Measurements from ENCODE around the gene TOGARAM1. TPM values are rescaled to one million over a fixed set of nuclear protein-coding genes. Genes with fewer than 3 reads are reported as not detected.

The TOGARAM1 gene
- total RNA-seq, 2 experiments from 2014 or later: 5.5 to 7.9 TPM

DNA sequence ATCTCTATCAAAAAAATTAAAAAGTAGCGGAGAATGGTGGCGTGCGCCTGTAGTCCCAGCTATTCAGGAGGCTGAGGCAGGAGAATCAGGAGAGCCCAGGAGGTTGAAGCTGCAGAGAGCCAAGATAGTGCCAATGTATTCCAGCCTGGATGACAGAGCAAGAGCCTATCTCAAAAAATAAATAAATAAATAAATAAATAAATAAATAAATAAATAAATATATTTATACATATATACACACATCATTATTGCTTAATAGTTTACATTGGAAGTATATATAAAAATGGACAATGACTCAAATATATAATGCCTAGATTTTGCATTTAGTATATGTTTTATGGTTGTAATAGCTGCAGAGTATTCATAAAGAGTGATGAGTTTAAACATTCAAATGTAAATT lies 53.1 kb downstream of the TOGARAM1 start:
- H3K36me3 Mint-ChIP-seq (ENCODE audit: low read depth): peaks cover 14% of the 10 kb centered on the region
- no peaks in the 10 kb centered on the region for H3K27me3 Mint-ChIP-seq
- DNase-seq (no peak), ATAC-seq (no peak)
- no peaks in the 10 kb centered on the region for H3K9me3 Mint-ChIP-seq
- TF ChIP-seq, protein P1, sequence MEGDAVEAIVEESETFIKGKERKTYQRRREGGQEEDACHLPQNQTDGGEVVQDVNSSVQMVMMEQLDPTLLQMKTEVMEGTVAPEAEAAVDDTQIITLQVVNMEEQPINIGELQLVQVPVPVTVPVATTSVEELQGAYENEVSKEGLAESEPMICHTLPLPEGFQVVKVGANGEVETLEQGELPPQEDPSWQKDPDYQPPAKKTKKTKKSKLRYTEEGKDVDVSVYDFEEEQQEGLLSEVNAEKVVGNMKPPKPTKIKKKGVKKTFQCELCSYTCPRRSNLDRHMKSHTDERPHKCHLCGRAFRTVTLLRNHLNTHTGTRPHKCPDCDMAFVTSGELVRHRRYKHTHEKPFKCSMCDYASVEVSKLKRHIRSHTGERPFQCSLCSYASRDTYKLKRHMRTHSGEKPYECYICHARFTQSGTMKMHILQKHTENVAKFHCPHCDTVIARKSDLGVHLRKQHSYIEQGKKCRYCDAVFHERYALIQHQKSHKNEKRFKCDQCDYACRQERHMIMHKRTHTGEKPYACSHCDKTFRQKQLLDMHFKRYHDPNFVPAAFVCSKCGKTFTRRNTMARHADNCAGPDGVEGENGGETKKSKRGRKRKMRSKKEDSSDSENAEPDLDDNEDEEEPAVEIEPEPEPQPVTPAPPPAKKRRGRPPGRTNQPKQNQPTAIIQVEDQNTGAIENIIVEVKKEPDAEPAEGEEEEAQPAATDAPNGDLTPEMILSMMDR (IDR thresholded peaks at IDR 0.05): no peak
- POLR2A ChIA-PET: no interaction called here
- CTCF ChIA-PET: no interaction called here
- intact Hi-C loops (cut with micrococcal nuclease): no loop called here
- H3K27ac Mint-ChIP-seq: no peak overlapping the region
- no peak overlapping the region for H3K4me3 Mint-ChIP-seq
- H3K4me1 Mint-ChIP-seq (ENCODE audit: low read depth): no peaks in the 10 kb centered on the region

DNA sequence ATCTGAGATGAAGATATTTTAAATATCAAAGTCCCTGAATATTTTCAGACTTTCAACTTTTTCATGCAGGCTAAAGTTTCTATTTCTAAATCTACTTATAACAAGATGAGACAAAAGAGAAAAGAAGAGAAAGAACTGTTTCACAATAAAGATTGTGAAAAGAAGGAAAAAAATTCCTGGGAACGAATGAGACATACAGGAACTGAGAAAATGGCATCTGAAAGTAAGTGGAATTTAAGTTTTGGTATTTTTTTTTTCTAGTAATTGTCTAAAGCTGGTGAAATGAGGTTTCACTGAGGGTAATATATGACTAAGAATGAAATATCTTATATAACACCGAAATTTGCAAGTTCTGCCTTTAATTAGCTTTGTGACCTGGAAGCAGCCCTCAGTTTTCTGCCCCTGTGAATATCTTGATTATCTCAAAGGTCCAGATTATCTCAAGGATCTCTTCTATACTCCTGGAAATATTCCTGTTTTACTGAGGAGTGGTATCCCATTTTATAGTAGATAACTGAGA lies 66.2 kb downstream of the TOGARAM1 start:
- CTCF ChIA-PET: no interaction called here
- ATAC-seq (no peak), DNase-seq (no peak)
- no peaks in the 10 kb centered on the region for H3K27me3 Mint-ChIP-seq
- no peaks in the 10 kb centered on the region for H3K9me3 Mint-ChIP-seq
- POLR2A ChIA-PET: no interaction called here
- TF ChIP-seq, protein P1 (IDR thresholded peaks at IDR 0.05): no peak
- no peaks in the 10 kb centered on the region for H3K4me1 Mint-ChIP-seq (ENCODE audit: low read depth)
- H3K36me3 Mint-ChIP-seq (ENCODE audit: low read depth): peaks cover 2% of the 10 kb centered on the region
- no peak overlapping the region for H3K4me3 Mint-ChIP-seq
- intact Hi-C loops (cut with micrococcal nuclease): no loop called here
- H3K27ac Mint-ChIP-seq: no peak overlapping the region

DNA sequence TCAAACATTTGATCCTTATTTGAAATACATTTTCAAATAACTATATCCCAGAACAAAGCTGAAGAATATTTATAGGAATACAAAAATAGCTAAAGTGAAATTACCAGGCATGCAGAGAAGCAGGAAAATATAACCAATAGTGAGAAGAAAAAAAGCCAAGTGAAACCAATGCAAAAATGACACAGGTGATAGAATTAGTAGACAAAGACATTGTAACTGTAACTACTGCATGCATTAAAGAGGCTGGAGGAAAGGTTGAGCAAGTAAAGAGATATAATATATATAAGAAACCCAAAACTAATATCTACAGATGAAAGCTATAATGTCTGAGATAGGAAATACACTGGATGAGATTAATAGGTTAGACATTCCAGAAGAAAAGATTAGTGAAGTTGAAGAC lies 72.7 kb downstream of the TOGARAM1 start:
- ATAC-seq (no peak), DNase-seq (no peak)
- no peak overlapping the region for H3K27ac Mint-ChIP-seq
- H3K27me3 Mint-ChIP-seq: no peaks in the 10 kb centered on the region
- intact Hi-C loops (cut with micrococcal nuclease): no loop called here
- POLR2A ChIA-PET: no interaction called here
- no peak overlapping the region for H3K4me3 Mint-ChIP-seq
- H3K36me3 Mint-ChIP-seq (ENCODE audit: low read depth): peaks cover 21% of the 10 kb centered on the region
- no peaks in the 10 kb centered on the region for H3K4me1 Mint-ChIP-seq (ENCODE audit: low read depth)
- TF ChIP-seq, protein P1 (IDR thresholded peaks at IDR 0.05): no peak
- CTCF ChIA-PET: no interaction called here
- no peaks in the 10 kb centered on the region for H3K9me3 Mint-ChIP-seq

DNA sequence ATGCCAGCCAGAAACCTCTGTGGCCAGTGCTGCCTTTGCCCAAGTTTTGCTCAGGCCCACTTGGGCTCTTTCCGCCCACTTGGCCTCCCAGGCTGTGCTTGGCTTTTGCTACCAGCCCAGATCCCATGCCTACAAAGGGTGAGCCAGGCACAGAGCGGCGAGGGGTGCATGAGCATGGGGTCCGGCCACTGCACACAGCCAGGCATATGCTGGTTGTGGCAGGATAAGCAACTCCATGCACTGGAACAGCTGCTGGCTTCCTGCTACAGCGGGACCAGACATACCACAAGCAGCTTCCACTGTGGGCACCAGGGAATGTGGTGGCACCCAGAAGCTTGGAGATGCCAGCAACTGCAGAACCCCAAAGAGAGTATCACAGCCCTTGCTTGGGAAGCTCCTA lies 76.3 kb downstream of the TOGARAM1 start:
- Mint-ChIP-seq H3K4me3 (no peak overlapping the region), H3K27me3 (no peaks in the 10 kb centered on the region), H3K9me3 (no peaks in the 10 kb centered on the region), H3K27ac (no peak overlapping the region), H3K36me3 (ENCODE audit: low read depth) (peaks cover 21% of the 10 kb centered on the region), H3K4me1 (ENCODE audit: low read depth) (no peaks in the 10 kb centered on the region)
- ATAC-seq: no peak
- no peak for DNase-seq
- intact Hi-C loops (cut with micrococcal nuclease): no loop called here
- ChIA-PET POLR2A (no interaction called here), CTCF (interaction anchor here (1.0 kb wide), 1 partner anchor 12 kb away, joined by 3 read pairs; no protein-coding TSS in a partner anchor)
- TF ChIP-seq, protein P1 (IDR thresholded peaks at IDR 0.05): no peak

DNA sequence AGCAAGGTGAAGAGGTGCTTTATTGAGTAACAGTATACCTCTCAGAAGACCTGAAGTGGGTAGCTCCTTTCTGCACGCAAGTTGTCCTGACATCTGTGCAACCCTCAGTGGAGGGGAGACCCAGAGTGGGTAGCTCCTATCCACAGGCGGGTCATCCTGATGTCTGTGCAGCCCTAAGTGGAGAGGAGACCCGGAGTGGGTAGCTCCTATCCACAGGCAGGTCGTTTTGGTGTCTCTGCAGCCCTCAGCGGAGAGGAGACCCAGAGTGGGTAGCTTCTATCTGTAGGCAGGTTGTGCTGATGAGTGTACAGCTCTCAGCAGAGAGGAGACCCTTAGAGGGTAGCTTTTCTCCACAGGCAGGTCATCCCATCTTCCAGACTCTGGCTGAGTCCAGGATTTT lies 76.9 kb downstream of the TOGARAM1 start:
- Mint-ChIP-seq H3K9me3 (no peaks in the 10 kb centered on the region), H3K27me3 (no peaks in the 10 kb centered on the region), H3K27ac (no peak overlapping the region), H3K4me1 (ENCODE audit: low read depth) (no peaks in the 10 kb centered on the region), H3K4me3 (no peak overlapping the region), H3K36me3 (ENCODE audit: low read depth) (peaks cover 18% of the 10 kb centered on the region)
- ChIA-PET CTCF (interaction anchor here (1.0 kb wide), 1 partner anchor 12 kb away, joined by 3 read pairs; no protein-coding TSS in a partner anchor), POLR2A (no interaction called here)
- intact Hi-C loops (cut with micrococcal nuclease): no loop called here
- TF ChIP-seq, protein P1 (IDR thresholded peaks at IDR 0.05): no peak
- ATAC-seq: no peak
- no peak for DNase-seq

Data from activated CD8-positive, alpha-beta T cell treated with anti-CD3 and anti-CD28 coated beads for 36 hours (primary cell).